GM18867 (cell line): ENCODE measurements around the gene BOD1L2.

Source experiments
- ATAC-seq: cut with Tn5 transposase; IDR thresholded peaks from one replicate; pipeline ENCODE4 v1.9.1; 2021; ENCODE audit warnings: mild to moderate bottlenecking, moderate library complexity; ENCODE audit not compliant: unreplicated experiment

The BOD1L2 gene

DNA sequence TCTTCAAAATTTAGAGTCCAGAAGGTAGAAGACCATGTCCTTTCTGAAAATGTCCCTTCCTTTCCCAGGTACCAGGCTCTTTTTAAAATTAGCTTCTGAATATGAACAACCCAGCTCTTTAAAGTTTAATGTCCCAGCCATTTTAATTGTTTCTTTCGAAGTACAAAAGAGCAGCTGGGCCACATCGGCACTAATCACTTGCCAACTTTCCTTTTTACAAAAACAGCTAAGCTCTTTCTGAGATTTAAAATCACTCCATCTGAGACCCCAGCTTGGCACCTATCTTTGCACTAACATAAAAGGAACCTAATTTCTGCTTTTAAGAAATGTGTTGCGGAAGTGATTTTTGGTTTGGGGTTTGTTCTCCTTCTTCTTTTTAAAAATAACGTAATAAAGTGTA is 2.6 kb downstream of the BOD1L2 start:
- no peak for ATAC-seq

DNA sequence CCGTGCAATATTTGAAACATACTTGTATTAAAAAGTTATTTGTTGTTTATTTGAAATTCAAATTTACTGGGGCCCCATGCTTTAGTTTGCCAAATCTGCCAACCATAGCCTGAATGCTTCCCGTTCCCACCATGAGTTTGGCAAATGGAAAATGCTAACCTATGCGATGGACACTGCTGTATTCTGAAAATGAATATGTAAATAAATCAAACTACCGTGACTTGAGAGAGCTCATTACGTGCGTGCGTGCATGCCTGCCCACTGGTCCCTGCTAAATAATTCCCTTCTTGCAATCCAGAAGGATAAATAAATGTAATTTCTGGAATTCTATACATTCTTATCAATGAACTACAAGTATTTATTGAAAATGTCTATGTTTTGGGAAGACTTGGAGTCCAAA is 3.2 kb downstream of the BOD1L2 start:
- no peak for ATAC-seq

DNA sequence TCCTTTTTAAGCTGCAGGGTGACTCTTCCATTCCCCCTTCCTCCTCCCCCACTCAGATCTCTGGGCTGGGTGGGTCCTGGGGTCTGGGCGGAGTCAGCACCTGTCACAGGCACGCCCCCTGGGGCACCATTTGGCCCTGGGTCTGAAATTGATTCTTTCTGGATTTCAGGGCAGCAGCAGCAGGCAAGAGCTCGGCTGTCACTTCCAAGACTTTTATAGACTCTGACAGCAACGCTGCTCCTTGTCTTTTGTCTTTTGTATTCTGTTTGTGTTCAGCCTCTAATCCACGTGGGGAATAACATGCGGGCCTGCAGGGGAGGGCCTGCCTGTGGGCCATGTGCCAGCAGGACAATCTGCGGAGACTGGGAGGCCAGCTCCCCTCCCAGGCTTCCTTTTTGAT is 3.9 kb downstream of the BOD1L2 start:
- ATAC-seq, result no peak

DNA sequence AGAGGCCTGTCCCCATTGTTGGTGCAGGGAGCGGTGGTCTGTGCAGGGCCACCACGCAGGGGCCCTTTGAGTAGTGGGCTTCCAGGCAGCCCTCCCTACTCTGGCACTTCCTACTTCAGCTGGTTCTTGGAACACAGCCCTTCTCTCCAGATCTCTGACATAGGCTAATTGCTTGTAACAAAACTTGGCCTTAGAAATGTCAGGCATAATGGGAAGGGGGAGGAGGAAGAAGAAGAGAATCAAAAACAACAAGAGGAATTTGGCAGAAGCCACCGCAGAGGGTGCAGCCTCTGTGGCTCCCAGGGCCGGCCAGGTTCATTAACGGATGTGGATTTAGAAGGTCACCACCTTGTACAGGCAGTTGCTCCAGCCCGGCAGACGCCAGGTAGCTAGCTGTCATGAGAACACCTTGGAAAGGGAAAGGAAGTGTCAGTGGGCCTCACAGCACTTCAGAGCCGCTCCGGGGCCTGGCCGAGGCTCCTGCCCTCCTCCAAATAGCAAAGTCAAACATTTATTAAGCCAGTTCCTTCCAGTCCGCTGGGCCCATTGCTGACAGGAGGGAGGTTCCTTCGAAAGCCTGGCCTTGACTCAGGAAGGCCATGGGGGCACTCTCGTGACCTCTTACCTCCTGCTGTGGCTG is 7.4 kb downstream of the BOD1L2 start:
- ATAC-seq, result no peak

DNA sequence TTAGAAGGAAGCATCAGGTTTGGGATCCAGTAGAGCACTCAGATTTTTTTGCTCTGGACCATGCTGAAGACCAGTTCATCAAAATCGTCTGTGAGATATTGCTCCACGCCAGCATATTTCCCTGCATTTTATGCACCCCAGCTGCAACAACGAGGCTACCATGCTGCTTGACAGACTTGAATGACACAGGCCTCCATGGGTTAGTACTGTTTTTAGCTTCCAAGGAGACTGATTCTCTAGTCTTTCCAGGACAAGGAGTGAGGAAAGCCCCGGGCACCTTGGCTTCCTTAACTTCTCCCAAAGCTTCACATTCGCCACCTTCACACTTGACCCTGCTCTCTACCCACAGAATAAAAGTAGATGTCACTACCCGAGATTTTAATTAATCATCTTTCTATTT is 17.5 kb downstream of the BOD1L2 start:
- ATAC-seq, result no peak

DNA sequence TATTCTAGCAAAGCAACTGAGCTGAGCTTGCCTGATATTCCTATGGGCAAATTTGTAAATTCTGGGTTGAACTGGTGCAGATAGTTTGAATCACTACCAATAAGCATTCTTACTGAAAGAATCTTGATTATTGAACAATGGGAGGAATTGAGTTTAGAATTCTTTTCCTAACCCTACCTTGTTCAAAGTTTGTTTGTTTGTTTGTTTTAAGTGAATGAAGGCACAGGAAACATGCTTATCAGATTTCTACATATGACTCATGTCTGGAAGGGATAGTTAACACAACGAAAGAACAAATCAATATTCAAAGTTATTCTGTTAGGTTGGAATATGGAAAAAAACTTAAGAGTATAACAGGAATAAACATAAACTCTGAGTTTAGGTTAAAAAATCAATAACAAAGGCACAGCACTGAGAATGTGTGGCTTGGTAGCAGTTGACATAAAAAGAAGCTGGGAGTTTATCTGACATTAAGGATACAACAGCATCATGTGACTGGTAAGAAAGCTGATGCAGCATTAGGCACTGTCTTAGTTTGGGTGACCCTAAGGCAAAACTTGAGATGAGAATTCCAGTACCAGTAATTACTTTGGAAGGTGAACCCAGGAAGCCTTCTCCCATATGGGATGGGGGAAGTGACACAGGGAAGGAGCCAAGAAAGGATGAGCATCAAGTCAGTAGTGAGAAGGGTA is 20.9 kb downstream of the BOD1L2 start:
- ATAC-seq, result no peak

DNA sequence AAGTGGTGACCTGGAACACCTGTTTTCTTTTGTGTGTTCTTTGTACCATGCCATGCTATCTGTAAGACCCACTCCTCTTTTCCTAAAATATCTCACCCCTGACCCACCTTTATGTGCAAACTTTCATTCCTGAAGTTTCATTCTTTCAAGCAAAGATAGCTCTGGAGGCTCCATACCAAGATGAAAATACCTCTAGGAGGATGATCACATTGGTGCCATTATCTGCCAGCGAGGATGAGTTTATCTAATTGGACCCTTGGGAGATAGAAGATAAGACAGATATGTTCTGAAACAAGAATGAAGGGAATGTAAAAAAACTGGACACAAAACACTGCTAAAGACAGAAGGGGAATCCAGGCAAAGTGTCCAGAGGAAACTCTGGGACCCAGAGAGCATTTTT is 24.1 kb downstream of the BOD1L2 start:
- no peak for ATAC-seq

DNA sequence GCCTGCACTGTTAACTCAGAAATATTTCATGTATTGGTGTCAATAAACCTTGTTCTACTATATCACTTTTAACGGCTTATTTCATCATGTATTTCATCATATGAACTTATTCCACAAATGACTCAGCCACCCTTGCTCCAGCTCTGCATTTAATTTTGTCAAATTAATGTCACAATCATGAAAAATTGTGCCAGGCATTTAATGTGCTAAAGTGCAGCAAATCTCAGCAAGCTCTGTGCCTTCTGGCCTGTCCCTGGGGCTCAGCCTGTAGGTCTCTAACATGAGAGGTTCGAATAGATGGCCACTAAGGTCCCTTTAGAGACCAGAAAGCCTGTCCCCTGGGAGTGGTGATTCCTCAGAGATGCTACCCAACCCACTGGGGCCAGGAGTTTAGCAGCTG is 28.6 kb downstream of the BOD1L2 start:
- no peak for ATAC-seq

DNA sequence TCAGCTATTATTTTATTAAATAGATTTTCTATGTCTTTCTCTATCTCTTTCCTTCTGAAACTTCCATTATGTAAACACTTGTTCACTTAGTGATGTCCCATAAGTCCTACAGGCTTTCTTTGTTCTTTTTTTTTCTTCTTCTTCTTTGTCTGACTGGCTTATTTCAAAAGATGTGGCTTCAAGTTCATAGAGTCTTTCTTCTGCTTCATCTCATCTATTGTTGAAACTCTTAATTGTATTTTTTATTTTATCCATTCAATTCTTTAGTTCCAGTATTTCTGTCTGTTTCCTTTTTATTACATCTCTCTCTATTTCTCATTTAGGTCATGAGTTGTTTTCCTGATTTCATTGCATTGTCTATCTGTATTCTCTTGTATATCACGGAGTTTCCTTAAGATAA is 38.5 kb downstream of the BOD1L2 start:
- no peak for ATAC-seq

DNA sequence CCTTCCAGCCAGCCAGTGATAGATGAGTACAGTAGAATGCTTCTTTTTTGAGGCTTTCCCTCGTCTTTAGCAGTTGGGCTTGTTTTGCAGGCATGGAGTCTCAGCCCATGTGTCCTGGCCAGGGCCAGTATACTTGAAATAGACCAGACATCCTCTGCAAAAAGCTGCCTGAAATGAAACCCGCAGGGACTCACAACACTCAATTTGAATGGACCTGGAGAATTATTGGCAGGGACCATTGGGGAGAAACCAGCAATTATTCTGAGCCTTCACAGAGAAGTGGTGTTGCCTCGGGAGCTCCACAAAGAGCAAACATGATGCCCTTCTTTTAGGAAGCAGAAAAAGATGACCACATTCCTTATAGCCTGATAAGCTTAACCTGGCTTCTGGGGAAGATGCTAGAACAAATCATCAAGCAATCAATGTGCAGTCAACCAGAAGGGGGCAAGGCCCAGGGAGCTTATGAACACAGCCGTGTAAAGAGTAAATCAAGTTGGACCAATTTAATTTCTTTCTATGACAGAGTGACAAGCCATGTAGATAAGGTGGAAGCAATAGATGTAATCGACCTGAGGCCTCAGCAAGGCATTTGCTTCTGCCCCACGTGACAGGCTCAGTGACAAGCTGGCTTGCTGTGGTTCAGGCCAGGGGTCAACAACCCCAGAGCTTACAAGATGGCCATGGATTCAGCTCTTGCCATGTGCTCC is 42.1 kb downstream of the BOD1L2 start:
- no peak for ATAC-seq

DNA sequence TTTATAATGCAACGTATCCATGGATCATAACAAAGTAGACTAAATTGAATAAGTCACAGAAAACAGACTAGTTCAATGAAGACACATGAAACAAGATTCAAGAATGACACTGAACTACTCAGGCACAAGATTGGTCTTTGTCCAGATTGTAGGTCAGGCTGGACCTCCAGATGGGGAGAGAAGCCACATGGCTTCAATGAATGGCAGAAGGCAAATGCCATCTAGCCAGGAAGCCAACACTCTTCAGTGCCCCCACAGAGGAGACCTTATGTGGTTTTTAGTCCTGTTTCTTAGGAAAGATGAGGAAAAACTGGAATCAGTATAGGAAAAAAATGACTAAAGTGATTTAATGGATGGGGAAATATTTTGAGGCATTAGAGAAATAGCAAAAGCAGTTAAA is 43.1 kb downstream of the BOD1L2 start:
- no peak for ATAC-seq

DNA sequence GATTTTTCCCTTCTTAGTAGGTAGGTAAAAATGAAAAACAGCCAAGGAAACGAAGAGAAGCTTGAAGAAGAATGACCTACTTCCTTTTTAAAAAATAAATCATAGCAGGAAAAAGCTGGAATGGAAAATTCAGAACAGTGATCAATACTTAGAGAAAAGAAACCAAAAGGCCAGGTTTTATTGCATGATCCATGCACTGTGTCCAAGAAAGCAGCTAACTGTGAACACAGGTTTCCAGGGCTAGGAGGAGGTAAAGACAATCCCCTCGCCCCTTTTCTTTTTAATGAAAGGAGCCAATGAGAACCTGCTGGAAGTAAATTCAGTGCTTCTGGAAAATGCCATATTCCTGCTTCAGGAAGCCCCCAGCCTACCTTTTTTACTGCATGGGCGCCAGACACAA is 47.2 kb downstream of the BOD1L2 start:
- no peak for ATAC-seq

DNA sequence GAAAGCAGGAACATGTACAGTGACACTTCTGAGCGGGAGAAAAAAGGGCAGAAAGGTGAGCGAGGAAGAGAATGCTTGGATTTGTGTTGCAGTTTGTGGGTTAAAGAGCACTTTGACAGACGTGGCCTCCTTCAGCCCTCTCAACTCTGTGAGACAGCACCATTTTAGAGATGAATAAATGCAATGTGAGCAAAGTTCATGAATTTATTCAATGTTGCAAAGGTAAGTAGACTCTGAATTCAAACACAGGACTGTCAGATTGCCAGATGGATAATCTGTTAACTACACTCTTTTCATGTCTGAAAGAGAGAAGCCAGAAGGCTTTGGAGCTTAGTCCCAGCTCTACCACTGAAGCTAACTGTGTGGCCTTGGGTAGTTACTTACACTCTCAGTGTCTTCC is 47.7 kb downstream of the BOD1L2 start:
- no peak for ATAC-seq

DNA sequence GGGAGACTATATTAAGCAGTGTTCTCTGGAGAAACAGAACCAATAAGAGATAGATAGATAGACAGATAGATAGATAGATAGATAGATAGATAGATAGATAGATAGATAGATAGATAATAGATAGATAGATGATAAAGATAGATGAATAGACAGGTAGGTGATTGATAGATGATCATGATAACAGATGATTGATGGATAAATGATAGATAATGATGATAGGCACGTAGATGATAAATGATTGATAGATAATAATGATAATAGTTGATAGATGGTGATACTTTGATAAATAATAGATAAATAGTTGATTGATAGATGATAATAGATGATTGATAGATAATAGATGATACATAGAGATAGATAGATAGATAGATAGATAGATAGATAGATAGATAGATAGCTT is 48.5 kb downstream of the BOD1L2 start:
- ATAC-seq, result no peak

DNA sequence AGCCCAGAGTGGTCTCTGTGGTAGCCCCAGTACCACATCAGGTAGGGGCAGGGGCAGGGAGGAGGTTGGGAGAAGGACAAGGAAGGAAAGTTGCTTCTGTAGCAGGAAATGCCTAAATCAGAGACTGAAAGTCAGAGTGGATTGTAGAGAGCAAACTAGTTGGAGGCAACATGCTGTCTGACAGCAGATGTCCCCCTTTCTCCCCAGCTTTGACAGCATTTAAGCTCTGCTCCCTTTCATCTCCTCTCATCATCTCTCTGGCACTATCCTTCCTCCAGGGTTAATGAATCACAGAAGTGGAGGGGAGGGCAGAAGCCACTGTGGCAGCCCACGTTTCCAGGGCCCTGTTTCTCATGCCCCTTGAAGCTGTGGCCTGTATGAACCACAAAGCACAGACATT is 50.4 kb downstream of the BOD1L2 start:
- no peak for ATAC-seq

DNA sequence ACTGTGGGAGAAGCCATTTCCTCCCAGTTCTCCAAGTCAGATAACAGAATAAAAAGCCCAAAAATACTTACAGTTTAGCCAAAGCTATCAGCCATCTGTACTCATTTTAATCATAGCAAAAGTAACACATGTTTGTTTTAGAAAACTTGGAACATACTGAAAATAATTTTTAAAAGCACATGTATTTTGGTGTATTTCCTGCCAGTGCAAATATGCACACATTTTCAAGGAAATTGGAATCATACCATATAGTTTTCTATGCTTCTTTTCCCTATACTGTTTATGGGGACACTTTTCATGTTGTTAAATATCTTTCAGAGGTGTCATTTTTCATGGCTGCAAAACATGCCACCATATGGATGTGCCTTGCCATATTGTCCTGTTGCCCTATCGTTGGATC is 51.2 kb downstream of the BOD1L2 start:
- ATAC-seq, result no peak
